Right lobe of liver (tissue), 6 donors: Measurements from ENCODE around the gene CYP2D6. TPM values are rescaled to one million over a fixed set of nuclear protein-coding genes. Genes with fewer than 3 reads are reported as not detected.
"Not testable (repeated sequence)": the region's sequence is repeated elsewhere in the genome, so short reads cannot be mapped to it uniquely, and the experiment has no call there.

Experiments used
- ATAC-seq, 4 donors: fragments of 200-7000 bp; cut with Tn5 transposase; one replicate each; pipeline ENCODE4 v1.9.1; 2020; ENCODE audit warnings: mild to moderate bottlenecking in 4 of 4, moderate library complexity in 4 of 4
- DNase-seq, 3 donors: peaks; one replicate each; pipeline ENCODE4 v3.0.0-alpha.2; 2020
- H3K27ac ChIP-seq, 3 donors: fragments of 200-600 bp; one replicate each; pipeline ENCODE4 v1.8.0; 2022
- H3K27me3 ChIP-seq, 2 donors: fragments of 200-600 bp; one replicate each; pipeline ENCODE4 v1.8.0; 2022
- H3K36me3 ChIP-seq, 4 donors: fragments of 200-600 bp; sonication (generic) in 1 of 4; one replicate each; pipeline versions ENCODE4 v1.5.1 to v1.8.0; 2017 to 2022; ENCODE audit warnings: control low read depth in 1 of 4
- H3K4me1 ChIP-seq, 4 donors: fragments of 200-600 bp; sonication (generic) in 1 of 4; one replicate each; pipeline versions ENCODE4 v1.5.1 to v1.8.0; 2017 to 2022; ENCODE audit warnings: control low read depth in 1 of 4
- H3K4me3 ChIP-seq, 3 donors: fragments of 200-600 bp; one replicate each; pipeline ENCODE4 v1.8.0; 2022
- H3K9me3 ChIP-seq, 4 donors: fragments of 200-600 bp; sonication (generic) in 1 of 4; one replicate each; pipeline versions ENCODE4 v1.5.1 to v1.8.0; 2017 to 2022; ENCODE audit warnings: control low read depth in 1 of 4
- POLR2A ChIP-seq: fragments of 450-650 bp; IDR thresholded peaks from one replicate; pipeline ENCODE4 v1.6.1; 2017; ENCODE audit warnings: antibody characterized with exemption, mild to moderate bottlenecking
- WGBS: methylation state at CpG from one replicate; pipeline ENCODE4 v1.1.6; 2018; ENCODE audit warnings: low coverage, low lambda C conversion rate; ENCODE audit not compliant: insufficient coverage; ENCODE audit errors: missing lambda C conversion rate; 5-methylcytosine and 5-hydroxymethylcytosine counted together
- intact Hi-C, 2 donors: fragments of 100-400 bp; cut with DNase I; formaldehyde crosslinking; loops; one replicate each; pipeline versions ENCODE4 v1.11.2 to v1.14.1; 2022
- total RNA-seq, 6 experiments: library from RNA; depleted of rRNA in 2 of 6; stranded (reverse); fragments of >200 nt in 2 of 6; fragmentation: NEBNext Ultra II Directional in 3 of 6; extraction: Animal tissue kit (Norgen Biotek cat#: 25700) in 3 of 6; gene quantifications; one replicate each; pipeline versions ENCODE4 v1.1.0 to v1.2.4, GENCODE V29; 2016 to 2023
- TF ChIP-seq, protein P1 (sequence below), 4 donors: fragments of 200-600 bp in 3 of 4; fragments of 450-650 bp in 1 of 4; IDR thresholded peaks; one replicate each; pipeline versions ENCODE4 v1.5.1 to v1.8.0; 2016 to 2022; ENCODE audit warnings: antibody characterized with exemption in 4 of 4, mild to moderate bottlenecking in 2 of 4
- donor health status: DM: no; HTN: yes; CAD: no.
- donor health status: DM: no; HTN: no; CAD: no.
- donor health status: DM: no; HTN: no; CAD: no.
- donor health status: DM: no; HTN: yes; CAD: no.
- donor health status: DM: no; HTN: yes; CAD: no.

CYP2D6 gene
- total RNA-seq, 6 experiments from 2014 or later = 104 to 400 (median 283) TPM

DNA sequence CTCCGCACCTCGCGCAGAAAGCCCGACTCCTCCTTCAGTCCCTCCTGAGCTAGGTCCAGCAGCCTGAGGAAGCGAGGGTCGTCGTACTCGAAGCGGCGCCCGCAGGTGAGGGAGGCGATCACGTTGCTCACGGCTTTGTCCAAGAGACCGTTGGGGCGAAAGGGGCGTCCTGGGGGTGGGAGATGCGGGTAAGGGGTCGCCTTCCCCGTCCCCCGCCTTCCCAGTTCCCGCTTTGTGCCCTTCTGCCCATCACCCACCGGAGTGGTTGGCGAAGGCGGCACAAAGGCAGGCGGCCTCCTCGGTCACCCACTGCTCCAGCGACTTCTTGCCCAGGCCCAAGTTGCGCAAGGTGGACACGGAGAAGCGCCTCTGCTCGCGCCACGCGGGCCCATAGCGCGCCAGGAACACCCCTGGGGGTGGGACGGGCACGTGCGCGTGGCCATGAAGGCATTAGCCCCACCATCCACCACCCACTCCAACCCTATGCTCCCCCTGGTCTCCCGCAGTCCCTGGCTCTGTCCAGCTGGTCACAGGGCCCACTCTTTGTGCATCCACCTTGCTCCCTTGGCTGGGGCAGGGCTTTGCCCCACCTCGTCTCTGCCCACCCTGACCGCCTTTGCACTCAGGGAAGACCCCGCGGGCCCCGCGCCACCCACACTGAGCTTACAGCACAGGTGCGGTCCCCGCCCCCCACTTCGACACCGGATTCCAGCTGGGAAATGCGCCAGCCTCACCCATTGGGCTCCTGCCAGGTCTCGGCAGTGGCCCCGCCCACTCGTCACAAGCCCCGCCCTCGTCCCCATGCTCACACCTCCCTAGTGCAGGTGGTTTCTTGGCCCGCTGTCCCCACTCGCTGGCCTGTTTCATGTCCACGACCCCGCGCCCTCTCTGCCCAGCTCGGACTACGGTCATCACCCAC is 1.6 kb downstream of the CYP2D6 start:
- ATAC-seq (peak; percentile 59 to 64 (median 62)), DNase-seq (peak; percentile 80 to 87 (median 86))
- H3K9me3 ChIP-seq, H3K27me3 ChIP-seq, intact Hi-C loops: not testable (repeated sequence)
- WGBS = 35% methylated on average over 20 of the region's 65 CpGs
- Histone ChIP-seq H3K4me1 (peaks cover 0 to 20% (median 6%) of the 10 kb centered on the region in 4 donors), H3K4me3 (peak overlapping the region; percentile 44 to 80 (median 77)), H3K36me3 (peaks cover 0 to 19% (median 7%) of the 10 kb centered on the region in 4 donors), H3K27ac (peak overlapping the region in 1 of 3 donors; percentile 71)
- TF ChIP-seq POLR2A = peak; percentile 10

DNA sequence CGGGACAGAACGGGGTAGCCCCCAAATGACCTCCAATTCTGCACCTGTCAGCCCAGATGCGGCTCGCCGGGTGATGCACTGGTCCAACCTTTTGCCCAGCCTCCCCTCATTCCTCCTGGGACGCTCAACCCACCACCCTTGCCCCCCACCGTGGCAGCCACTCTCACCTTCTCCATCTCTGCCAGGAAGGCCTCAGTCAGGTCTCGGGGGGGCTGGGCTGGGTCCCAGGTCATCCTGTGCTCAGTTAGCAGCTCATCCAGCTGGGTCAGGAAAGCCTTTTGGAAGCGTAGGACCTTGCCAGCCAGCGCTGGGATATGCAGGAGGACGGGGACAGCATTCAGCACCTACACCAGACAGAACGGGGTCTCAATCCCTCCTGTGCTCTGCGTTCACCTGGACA is 2.6 kb downstream of the CYP2D6 start:
- WGBS = no CpG with 5 or more reads among the region's 13 CpGs
- not testable (repeated sequence) for DNase-seq, ATAC-seq

DNA sequence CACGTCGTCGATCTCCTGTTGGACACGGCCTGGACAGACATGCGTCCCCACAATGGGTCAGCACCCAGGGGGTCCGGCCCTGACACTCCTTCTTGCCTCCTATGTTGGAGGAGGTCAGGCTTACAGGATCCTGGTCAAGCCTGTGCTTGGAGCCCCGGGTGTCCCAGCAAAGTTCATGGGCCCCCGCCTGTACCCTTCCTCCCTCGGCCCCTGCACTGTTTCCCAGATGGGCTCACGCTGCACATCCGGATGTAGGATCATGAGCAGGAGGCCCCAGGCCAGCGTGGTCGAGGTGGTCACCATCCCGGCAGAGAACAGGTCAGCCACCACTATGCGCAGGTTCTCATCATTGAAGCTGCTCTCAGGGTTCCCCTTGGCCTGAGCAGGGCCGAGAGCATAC is 3.0 kb downstream of the CYP2D6 start:
- Histone ChIP-seq H3K4me3 (no peak overlapping the region), H3K27ac (no peak overlapping the region), H3K4me1 (peaks cover 0 to 20% (median 6%) of the 10 kb centered on the region in 4 donors), H3K36me3 (peaks cover 0 to 19% (median 7%) of the 10 kb centered on the region in 4 donors), H3K27me3 (no peaks in the 10 kb centered on the region), H3K9me3 (no peaks in the 10 kb centered on the region)
- ATAC-seq (no peak), DNase-seq (no peak)
- intact Hi-C loops = no loop called here
- no peak for TF ChIP-seq POLR2A
- TF ChIP-seq, protein P1, sequence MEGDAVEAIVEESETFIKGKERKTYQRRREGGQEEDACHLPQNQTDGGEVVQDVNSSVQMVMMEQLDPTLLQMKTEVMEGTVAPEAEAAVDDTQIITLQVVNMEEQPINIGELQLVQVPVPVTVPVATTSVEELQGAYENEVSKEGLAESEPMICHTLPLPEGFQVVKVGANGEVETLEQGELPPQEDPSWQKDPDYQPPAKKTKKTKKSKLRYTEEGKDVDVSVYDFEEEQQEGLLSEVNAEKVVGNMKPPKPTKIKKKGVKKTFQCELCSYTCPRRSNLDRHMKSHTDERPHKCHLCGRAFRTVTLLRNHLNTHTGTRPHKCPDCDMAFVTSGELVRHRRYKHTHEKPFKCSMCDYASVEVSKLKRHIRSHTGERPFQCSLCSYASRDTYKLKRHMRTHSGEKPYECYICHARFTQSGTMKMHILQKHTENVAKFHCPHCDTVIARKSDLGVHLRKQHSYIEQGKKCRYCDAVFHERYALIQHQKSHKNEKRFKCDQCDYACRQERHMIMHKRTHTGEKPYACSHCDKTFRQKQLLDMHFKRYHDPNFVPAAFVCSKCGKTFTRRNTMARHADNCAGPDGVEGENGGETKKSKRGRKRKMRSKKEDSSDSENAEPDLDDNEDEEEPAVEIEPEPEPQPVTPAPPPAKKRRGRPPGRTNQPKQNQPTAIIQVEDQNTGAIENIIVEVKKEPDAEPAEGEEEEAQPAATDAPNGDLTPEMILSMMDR (IDR thresholded peaks at IDR 0.05) = no peak
- WGBS = 92% methylated on average over 5 of the region's 16 CpGs

More for the DNA sequence above, 2.6 kb downstream of the CYP2D6 start:
- H3K27ac ChIP-seq, intact Hi-C loops, H3K9me3 ChIP-seq, H3K27me3 ChIP-seq: not testable (repeated sequence)
- H3K4me3 ChIP-seq = peak overlapping the region in 2 of 3 donors; percentile 77 to 80
- peaks cover 0 to 19% (median 7%) of the 10 kb centered on the region in 4 donors for H3K36me3 ChIP-seq
- H3K4me1 ChIP-seq = peaks cover 0 to 20% (median 6%) of the 10 kb centered on the region in 4 donors

DNA sequence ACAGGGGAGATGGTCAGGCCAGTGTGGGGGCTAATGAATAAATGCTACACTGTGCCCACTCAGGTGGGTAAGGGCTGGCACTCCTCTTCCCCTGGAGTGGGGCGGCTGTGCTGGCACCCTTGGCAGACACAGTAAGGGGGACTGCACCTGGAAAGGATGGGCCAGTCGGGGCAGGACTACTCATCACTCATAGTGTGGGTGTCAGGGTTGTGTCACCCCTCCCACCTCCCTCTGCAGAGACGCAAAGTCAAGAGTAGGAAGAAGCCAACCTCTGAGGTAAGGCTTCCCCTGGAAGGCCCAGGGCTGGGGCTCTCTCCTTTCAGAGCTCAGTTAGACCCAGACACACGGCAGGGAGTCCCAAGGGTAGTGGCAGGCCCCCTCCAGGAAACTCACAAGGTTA is 7.1 kb downstream of the CYP2D6 start:
- peaks cover 0 to 15% (median 0%) of the 10 kb centered on the region in 4 donors for H3K4me1 ChIP-seq
- ATAC-seq = not testable (repeated sequence)

DNA sequence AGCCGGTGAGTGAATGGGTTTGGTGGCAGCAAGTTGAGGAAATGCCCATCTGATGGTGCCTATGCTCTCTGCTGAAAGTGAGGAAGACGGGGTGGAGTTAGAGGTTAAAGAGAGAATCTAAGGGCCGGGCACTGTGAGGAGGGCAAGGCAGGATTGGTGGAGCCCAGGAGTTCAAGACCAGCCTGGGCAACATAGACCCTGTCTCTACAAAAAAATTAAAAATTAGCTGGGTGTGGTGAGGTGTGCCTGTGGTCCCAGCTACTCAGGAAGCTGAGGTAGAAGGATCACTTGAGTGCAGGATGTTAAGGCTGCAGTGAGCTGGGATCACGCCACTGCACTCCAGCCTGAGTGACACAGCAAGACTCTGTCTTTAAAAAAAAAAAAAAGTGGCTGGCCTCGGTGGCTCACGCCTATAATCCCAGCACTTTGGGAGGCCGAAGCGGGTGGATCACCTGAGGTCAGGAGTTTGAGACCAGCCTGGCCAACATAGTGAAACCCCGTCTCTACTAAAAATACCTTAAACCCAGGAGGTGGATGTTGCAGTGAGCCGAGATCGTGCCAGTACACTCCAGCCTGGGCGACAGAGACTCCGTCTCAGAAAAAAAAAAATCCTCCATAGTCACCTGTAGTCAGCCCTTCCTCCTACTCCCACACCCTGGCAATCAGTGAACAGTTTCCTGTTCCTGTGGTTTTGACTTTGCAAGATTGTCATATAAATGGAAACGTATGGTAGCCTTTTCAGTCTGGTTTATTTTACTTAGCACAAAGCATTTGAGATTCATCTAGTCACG is 10.2 kb downstream of the CYP2D6 start:
- WGBS = 14% methylated on average over 9 of the region's 15 CpGs
- H3K36me3 ChIP-seq, DNase-seq, H3K9me3 ChIP-seq, H3K27me3 ChIP-seq, intact Hi-C loops, H3K4me3 ChIP-seq: not testable (repeated sequence)
- peaks cover 0 to 16% (median 0%) of the 10 kb centered on the region in 4 donors for H3K4me1 ChIP-seq
- peak; percentile 7 to 36 (median 16) for ATAC-seq
- H3K27ac ChIP-seq = peak overlapping the region in 1 of 3 donors; percentile 47

More for the DNA sequence above, 7.1 kb downstream of the CYP2D6 start:
- DNase-seq, H3K9me3 ChIP-seq, H3K27me3 ChIP-seq, intact Hi-C loops, H3K27ac ChIP-seq, H3K4me3 ChIP-seq: not testable (repeated sequence)
- WGBS = no CpG with 5 or more reads among the region's 4 CpGs
- H3K36me3 ChIP-seq = peaks cover 0 to 19% (median 7%) of the 10 kb centered on the region in 4 donors

DNA sequence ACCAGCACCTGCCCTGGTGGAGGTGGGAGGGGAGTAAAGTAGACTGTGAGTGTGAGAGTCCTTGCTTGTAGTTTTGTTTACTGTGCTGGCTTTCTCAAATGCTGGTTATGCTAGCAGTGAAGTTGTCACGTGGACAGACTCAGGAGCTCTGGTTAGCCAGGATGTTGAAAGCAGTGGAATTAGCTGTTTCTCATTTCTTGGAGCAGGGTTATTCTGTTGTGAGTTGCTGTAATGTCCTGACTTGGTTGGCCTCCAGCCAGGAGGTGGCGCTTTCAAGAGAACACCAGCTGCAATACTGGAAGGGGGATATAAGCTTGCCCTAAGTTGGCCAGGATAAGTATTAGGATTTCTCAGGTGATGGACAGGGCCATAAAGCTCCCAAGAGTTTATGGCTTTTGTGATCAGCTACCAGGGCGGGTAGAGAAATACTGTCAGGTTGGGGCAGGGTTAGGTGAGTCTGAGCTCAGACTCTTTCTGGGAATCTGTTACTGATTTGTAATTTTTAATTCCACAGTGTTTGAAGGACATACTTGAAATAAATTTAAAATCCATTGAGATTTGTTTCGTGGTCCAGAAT is 13.7 kb downstream of the CYP2D6 start:
- ATAC-seq (peak in 2 of 4 donors; percentile 8 to 32), DNase-seq (peak in 1 of 3 donors; percentile 37)
- no peak overlapping the region for H3K27ac ChIP-seq
- H3K4me1 ChIP-seq = peaks cover 0 to 15% (median 0%) of the 10 kb centered on the region in 4 donors
- H3K9me3 ChIP-seq = no peaks in the 10 kb centered on the region
- WGBS = 75% methylated on average over 4 of the region's 4 CpGs
- H3K27me3 ChIP-seq = no peaks in the 10 kb centered on the region
- TF ChIP-seq, protein P1 (IDR thresholded peaks at IDR 0.05) = no peak
- TF ChIP-seq POLR2A = no peak
- H3K4me3 ChIP-seq = no peak overlapping the region
- intact Hi-C loops = no loop called here
- H3K36me3 ChIP-seq = no peaks in the 10 kb centered on the region

DNA sequence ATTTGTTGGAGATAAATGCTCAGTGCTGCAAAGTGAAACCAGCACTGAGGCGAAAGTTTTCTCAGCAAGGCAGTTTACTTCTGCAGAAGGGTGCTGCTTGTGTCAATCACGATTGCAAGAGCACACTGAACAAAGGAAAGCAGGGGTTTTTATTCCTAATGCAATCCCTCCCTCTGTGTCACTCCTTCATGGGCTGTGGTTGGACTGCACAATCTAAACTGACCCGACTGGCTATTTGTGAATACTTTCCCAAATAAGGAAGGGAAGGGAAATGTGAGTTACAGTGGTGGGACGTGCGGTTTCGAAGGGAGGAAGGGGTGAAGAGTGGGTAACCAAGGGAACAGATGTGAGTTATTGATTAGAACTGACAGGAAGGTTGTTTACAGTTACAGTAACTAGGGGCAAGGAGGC is 15.2 kb downstream of the CYP2D6 start:
- H3K4me3 ChIP-seq, H3K4me1 ChIP-seq, H3K9me3 ChIP-seq, H3K27me3 ChIP-seq, intact Hi-C loops, ATAC-seq, H3K36me3 ChIP-seq, DNase-seq, H3K27ac ChIP-seq: not testable (repeated sequence)
- WGBS = 83% methylated on average over 5 of the region's 6 CpGs
